Fibroblast of mammary gland (primary cell): Measurements from ENCODE around the gene CACNB4.
"Not testable (repeated sequence)": the region's sequence is repeated elsewhere in the genome, so short reads cannot be mapped to it uniquely, and the experiment has no call there.

Source experiments
- DNase-seq: peaks from one replicate; pipeline ENCODE4 v3.0.0-alpha.2; 2010; ENCODE audit warnings: low read depth
- H3K4me3 ChIP-seq: 2 replicates; pipeline ENCODE4 v1.5.1; 2011; ENCODE audit warnings: low read depth, mild to moderate bottlenecking, low read length, moderate library complexity; ENCODE audit not compliant: control insufficient read depth
- TF ChIP-seq, protein P1 (sequence below): conservative IDR thresholded peaks from 2 replicates; pipeline ENCODE4 v1.5.1; 2011; ENCODE audit warnings: low read depth, low read length, inconsistent platforms; ENCODE audit not compliant: control insufficient read depth, insufficient read depth

Gene CACNB4

DNA sequence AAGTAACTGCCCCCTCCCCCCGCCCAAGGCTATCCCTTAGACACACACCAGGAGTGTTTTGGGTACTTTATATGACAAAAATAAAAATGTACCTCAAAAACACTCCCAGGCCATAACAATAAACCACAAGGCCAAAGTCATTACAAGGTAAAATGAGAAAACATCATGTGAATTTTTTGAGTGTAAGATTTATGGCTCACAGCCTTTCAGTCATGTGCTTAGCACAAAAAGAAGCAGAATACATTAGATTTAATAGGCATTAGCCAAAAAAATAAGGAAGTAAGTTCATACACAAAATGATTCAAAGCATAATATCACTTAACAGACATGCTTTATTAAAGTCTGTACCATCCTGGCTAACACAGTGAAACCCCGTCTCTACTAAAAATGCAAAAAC lies 103.7 kb downstream of the CACNB4 start:
- no peak overlapping the region for H3K4me3 ChIP-seq
- TF ChIP-seq, protein P1, sequence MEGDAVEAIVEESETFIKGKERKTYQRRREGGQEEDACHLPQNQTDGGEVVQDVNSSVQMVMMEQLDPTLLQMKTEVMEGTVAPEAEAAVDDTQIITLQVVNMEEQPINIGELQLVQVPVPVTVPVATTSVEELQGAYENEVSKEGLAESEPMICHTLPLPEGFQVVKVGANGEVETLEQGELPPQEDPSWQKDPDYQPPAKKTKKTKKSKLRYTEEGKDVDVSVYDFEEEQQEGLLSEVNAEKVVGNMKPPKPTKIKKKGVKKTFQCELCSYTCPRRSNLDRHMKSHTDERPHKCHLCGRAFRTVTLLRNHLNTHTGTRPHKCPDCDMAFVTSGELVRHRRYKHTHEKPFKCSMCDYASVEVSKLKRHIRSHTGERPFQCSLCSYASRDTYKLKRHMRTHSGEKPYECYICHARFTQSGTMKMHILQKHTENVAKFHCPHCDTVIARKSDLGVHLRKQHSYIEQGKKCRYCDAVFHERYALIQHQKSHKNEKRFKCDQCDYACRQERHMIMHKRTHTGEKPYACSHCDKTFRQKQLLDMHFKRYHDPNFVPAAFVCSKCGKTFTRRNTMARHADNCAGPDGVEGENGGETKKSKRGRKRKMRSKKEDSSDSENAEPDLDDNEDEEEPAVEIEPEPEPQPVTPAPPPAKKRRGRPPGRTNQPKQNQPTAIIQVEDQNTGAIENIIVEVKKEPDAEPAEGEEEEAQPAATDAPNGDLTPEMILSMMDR = no peak
- no peak for DNase-seq

DNA sequence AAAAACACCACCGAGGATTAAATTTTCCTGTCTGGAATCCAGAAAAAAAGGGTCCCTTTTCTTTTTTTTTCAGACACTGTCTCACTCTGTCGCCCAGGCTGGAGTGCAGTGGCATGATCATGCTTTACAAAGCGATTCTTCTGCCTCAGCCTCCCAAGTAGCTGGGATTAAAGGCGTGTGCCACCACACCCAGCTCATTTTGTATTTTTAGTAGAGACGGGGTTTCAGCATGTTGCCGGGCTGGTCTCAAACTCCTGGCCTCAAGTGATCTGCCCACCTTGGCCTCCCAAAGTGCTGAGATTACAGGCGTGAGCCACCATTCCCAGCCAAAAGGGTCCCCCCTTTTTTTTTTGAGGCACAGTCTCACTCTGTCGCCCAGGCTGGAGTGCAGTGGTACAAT lies 104.7 kb downstream of the CACNB4 start:
- H3K4me3 ChIP-seq, DNase-seq: not testable (repeated sequence)

DNA sequence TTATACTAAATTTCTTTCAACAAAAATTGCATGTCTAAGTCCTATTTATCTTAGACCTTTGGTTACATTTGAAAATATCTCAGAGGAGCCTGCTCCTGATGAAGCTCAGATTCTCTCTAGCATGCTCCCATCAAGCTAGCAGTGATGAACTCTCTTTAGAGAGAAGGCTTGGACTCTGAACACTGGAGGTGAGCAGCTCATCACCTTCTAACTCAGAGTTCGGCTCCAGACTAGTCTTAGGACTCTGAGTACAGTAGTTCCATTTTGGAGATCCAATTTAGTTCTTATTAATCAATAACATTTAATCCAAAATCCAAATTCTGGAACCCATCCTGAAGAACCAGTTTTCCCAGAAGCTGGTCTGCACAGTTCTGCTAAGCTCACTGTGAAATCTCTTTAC lies 107.8 kb downstream of the CACNB4 start:
- no peak overlapping the region for H3K4me3 ChIP-seq
- DNase-seq = no peak
- TF ChIP-seq, protein P1 = no peak

DNA sequence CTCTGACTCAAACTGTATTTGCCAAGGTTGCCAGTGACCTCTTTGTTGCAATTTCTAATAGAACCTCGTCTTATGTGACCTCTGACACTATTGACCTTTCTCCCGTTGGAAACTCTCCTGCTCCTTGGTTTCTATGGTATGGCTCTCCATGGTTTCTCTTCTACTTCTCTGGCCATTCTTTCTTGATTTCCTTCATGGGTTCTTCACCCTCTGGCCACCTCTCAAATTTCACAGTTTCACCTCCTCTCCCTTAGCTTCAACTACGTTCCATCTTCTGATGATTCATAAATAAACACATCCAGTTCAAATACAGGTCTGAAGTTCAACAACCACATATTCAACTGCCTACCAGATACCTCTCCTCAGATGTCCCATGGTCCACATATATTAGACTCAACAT lies 109.5 kb downstream of the CACNB4 start:
- TF ChIP-seq, protein P1 = no peak
- no peak for DNase-seq
- no peak overlapping the region for H3K4me3 ChIP-seq

DNA sequence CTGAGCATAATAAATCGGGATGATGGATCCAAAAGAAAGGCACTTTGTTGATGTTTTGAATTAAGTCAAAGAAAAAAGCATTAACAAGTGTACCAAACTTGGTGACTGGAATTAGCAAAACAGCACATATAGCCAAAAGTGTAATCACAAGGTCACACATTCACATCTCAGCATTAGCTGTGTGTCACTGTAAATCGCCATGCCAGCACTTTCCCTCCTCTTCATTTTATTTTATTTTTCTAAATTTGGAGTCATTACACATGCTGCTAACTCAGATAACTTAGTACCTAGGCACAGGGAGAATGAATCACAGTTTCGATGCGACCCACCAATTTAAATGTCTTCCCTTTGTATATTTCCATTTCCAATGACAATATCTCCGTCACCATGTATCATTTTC lies 111.4 kb downstream of the CACNB4 start:
- TF ChIP-seq, protein P1 = no peak
- no peak overlapping the region for H3K4me3 ChIP-seq
- DNase-seq = no peak

DNA sequence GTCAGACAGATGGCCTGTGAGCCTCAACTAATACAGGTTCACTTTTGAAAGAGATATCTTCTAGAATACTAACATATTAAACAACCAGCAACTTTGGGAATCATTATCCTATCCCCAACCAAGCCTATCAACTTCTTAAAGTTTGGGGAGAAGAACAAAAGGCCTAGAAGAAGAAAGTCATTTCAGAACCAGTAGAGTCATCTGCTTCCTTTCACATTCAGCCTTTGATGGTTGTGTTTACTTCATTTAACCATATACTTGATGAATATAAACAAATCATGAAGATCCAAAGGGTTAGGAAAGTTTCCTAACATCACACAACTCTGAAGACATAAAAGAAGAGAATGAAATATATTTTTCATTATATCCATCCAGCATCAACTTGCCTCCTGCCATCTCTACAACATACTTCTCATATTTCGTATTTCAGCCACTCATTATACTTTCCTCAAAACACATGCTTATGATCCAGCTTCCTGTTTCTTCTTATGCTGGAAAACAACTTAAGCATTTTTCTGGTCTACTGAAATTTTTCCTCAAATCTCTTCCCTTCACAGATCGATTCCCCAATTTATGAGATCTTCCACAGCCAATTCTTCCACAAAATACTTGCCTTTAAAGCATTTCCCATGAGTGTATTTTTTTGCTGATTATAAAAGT lies 114.3 kb downstream of the CACNB4 start:
- no peak overlapping the region for H3K4me3 ChIP-seq
- DNase-seq = no peak
- TF ChIP-seq, protein P1 = no peak

DNA sequence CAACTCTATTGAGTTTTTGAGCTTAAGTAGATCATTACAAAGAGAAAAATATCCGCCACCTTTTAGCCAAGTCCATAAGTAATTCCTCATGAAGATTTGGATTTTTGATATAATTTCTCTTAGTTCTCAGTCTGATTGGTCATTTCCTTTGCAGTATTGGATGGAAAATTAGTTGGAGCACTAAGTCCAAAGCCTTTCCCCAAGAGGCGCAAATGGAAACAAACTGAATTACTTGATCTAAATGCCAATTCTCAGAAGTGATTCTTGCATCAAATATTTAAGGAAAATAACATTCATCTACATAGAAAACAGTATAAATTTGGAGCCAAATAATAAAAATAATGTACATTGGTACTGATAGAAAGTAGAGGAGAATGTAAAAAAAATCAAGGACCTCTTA lies 115.6 kb downstream of the CACNB4 start:
- TF ChIP-seq, protein P1 = no peak
- DNase-seq = no peak
- H3K4me3 ChIP-seq = no peak overlapping the region
